ENCODE results near the gene RASGRF1. TPM values are rescaled to one million over a fixed set of nuclear protein-coding genes. Genes with fewer than 3 reads are reported as not detected.
A peak's percentile ranks its signal among the peaks of the same experiment; 100 is the strongest.

Gene RASGRF1
- total RNA-seq, 1 donor from 2014 or later: not detected

DNA sequence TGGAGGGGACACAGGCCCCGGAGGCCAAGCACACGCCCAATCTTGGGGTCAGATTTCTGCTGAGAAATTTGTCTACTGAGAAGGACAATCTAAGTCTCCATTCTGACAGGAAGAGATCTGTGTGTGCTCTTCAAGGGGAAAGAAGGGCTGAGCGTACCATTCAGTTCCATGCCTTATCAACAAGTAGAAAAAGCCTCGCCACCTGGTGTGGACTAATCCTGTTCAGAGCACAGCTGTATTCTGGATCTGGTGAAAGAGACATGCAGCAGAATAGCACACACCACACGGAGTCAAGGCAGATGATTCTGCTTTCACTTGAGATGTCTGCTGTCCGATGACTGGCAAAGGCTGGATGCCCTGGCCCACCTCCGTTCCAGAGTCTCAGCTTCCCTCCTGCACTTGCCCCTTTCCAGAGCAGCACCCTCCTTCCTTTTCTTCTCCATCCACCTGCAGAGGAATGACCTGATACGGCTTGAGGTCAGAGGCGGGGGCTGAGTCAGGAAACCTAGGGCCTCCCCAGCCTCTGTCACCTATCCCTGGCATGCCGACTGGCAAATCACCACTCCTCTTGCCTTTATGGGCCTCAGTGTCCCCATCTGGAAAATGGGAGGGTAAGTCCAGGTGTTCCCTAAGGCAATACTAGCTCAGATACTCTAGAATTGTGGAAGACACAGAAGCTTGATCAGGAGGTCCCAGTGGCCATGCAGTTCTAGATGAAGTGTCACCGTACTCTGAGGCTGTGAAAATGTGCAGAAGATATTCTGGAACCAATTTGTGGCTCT lies 108.9 kb downstream of the RASGRF1 start:
- no peaks in the 10 kb centered on the region for H3K27me3 ChIP-seq (ENCODE audit: low read depth)
- no peak for DNase-seq
- H3K36me3 ChIP-seq: no peaks in the 10 kb centered on the region
- H3K4me1 ChIP-seq: peaks cover 8% of the 10 kb centered on the region
- H3K4me3 ChIP-seq: no peak overlapping the region
- TF ChIP-seq, protein P1, sequence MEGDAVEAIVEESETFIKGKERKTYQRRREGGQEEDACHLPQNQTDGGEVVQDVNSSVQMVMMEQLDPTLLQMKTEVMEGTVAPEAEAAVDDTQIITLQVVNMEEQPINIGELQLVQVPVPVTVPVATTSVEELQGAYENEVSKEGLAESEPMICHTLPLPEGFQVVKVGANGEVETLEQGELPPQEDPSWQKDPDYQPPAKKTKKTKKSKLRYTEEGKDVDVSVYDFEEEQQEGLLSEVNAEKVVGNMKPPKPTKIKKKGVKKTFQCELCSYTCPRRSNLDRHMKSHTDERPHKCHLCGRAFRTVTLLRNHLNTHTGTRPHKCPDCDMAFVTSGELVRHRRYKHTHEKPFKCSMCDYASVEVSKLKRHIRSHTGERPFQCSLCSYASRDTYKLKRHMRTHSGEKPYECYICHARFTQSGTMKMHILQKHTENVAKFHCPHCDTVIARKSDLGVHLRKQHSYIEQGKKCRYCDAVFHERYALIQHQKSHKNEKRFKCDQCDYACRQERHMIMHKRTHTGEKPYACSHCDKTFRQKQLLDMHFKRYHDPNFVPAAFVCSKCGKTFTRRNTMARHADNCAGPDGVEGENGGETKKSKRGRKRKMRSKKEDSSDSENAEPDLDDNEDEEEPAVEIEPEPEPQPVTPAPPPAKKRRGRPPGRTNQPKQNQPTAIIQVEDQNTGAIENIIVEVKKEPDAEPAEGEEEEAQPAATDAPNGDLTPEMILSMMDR (IDR thresholded peaks at IDR 0.05; ENCODE audit: borderline replicate concordance): no peak
- H3K27ac ChIP-seq (replicated peaks): no peak overlapping the region
- intact Hi-C loops (cut with micrococcal nuclease): no loop called here
- H3K9me3 ChIP-seq (replicated peaks): no peaks in the 10 kb centered on the region

DNA sequence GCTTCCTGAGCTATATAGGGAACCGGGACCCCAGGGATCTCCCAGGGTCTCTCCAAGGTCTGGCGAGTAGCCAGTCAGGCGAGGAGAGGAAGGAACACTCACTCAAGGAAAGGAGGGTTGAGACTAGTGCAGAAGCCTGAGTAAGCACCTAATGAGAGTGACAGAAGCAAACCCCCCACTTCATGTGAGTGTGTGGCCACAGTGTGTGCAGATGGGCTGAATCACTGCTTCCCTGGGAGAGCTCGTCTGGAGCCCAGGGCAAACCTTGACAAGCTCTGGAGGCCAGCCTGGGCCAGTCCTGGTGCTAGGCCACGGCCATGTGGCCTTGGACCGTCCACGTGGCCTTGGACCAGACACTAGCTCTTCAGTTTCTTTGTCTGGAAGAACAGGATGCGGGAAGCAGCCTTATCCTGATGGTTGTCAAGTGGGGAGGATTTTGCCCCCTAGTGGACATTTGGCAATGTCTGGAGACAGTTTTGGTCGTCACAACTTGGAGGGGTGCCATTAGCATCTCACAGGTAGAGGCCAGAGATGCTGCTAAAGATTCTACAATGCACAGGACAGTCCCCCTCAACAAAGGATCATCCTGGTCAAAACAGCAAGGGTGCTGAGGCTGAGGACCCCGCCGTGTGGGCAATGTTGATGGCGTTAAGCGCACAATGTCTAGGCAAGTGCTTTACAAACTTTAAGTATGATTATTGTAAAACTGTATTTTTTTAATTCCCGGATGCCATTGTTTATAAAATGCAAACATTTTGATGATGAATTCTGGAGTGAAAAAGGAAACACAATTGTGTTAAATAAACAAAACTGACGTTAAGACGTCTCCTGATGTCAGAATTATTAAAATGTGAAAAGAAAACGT lies 110.9 kb downstream of the RASGRF1 start:
- intact Hi-C loops (cut with micrococcal nuclease): loop anchor here (5.0 kb wide), 1 partner anchor 67 kb away; no protein-coding TSS in a partner anchor
- Histone ChIP-seq H3K4me1 (peaks cover 8% of the 10 kb centered on the region), H3K27me3 (ENCODE audit: low read depth) (no peaks in the 10 kb centered on the region), H3K27ac (replicated peaks) (no peak overlapping the region), H3K36me3 (no peaks in the 10 kb centered on the region), H3K4me3 (no peak overlapping the region), H3K9me3 (replicated peaks) (no peaks in the 10 kb centered on the region)
- peak; percentile 29 for DNase-seq
- TF ChIP-seq, protein P1 (IDR thresholded peaks at IDR 0.05; ENCODE audit: borderline replicate concordance): peak; percentile 79

DNA sequence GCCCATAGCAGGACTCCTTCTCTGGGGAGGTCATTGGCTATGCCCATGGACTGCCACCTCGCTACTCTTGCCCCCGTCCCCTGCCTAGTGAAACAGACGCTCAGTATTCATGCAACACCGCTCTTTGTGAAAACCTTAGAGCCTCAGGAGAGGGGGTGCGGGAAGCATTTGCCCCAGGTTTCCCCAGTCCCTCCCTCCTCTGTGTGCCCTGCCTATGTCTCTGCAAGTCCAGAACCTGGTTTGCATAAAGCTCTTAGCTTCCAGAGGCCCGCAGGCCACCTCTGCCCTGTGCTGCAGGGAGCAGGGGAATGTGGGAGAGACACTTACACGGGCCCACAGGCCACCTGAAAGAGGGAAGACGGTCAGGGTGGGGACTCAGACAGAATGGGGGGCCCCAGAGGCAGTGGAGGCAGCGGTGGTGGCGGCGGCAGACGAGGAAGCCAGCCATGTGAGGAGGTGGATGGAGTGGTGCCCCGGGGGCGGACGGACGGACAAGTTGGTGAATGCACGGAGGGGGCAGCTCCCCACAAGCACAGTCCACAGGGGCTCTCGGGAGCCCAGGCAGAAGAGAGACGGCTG lies 111.9 kb downstream of the RASGRF1 start:
- Histone ChIP-seq H3K27ac (replicated peaks) (no peak overlapping the region), H3K36me3 (no peaks in the 10 kb centered on the region), H3K9me3 (replicated peaks) (no peaks in the 10 kb centered on the region), H3K4me1 (peaks cover 8% of the 10 kb centered on the region), H3K27me3 (ENCODE audit: low read depth) (no peaks in the 10 kb centered on the region), H3K4me3 (no peak overlapping the region)
- intact Hi-C loops (cut with micrococcal nuclease): loop anchor here (5.0 kb wide), 1 partner anchor 66 kb away; no protein-coding TSS in a partner anchor
- TF ChIP-seq, protein P1 (IDR thresholded peaks at IDR 0.05; ENCODE audit: borderline replicate concordance): no peak
- no peak for DNase-seq

DNA sequence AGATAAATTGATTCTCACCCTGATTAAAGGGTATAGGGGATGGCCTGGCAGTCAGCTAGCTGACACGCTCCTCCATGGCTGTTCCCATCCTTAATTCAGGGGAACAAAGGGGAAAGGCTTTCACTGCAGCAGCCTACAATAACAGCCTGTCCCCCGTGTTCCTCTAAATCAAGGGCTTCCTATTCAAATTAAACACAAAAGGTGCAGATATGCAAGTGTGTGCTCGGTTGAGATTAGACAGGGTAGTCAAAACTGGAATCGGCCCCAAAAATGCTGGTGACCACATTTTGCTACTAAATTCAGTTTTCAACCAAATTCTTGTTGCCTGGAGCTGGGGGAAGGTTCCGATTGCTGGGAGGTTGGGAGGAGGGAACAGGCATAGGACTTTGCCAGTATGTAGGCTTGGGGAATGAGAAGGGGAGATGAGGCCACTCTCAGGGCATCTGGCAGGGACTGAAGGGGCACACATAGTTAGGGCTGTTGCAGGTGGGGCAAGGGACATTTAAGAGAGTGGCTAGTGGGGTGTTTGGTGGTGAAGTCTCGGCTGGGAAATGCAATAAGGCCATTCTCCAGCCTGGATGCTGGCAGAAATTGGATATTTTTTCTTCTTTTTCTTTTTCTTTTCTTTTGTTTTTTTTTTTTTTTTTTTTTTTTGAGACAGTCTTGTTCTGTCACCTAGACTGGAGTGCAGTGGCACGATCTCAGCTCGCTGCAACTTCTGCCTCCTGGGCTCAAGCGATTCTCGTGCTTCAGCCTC lies 112.8 kb downstream of the RASGRF1 start:
- H3K36me3 ChIP-seq: no peaks in the 10 kb centered on the region

More for the DNA sequence above, 112.8 kb downstream of the RASGRF1 start:
- Histone ChIP-seq H3K27ac (replicated peaks) (no peak overlapping the region), H3K9me3 (replicated peaks) (no peaks in the 10 kb centered on the region), H3K4me1 (peaks cover 8% of the 10 kb centered on the region), H3K4me3 (no peak overlapping the region), H3K27me3 (ENCODE audit: low read depth) (no peaks in the 10 kb centered on the region)
- intact Hi-C loops (cut with micrococcal nuclease): loop anchor here (5.0 kb wide), 1 partner anchor 65 kb away; no protein-coding TSS in a partner anchor
- TF ChIP-seq, protein P1 (IDR thresholded peaks at IDR 0.05; ENCODE audit: borderline replicate concordance): no peak
- DNase-seq: no peak

All from left ventricle myocardium inferior (tissue), 1 donor.